ENCODE results near the gene SH3YL1.
"Not testable (repeated sequence)": the region's sequence is repeated elsewhere in the genome, so short reads cannot be mapped to it uniquely, and the experiment has no call there.

Gene SH3YL1

GRCh38 chr2:176917-177316 lies 86.9 kb downstream of the SH3YL1 start:
- H3K27ac ChIP-seq (ENCODE audit: low read depth, low read length): no peak overlapping the region

GRCh38 chr2:175880-176820 lies 87.7 kb downstream of the SH3YL1 start:
- Histone ChIP-seq H3K27me3 (ENCODE audit: insufficient read depth, low read length) (no peaks in the 10 kb centered on the region), H3K4me1 (ENCODE audit: control insufficient read depth, insufficient read depth, low read length, unreplicated experiment) (peaks cover 2% of the 10 kb centered on the region), H3K27ac (ENCODE audit: low read depth, low read length) (no peak overlapping the region), H3K36me3 (ENCODE audit: insufficient read depth, low read length) (no peaks in the 10 kb centered on the region), H3K79me2 (ENCODE audit: control insufficient read depth, insufficient read depth, low read length, unreplicated experiment) (no peaks in the 10 kb centered on the region), H3K4me3 (ENCODE audit: low read depth, low read length) (no peak overlapping the region), H2AFZ (ENCODE audit: low read length, unreplicated experiment) (no peak overlapping the region)

More at GRCh38 chr2:176917-177316, 86.9 kb downstream of the SH3YL1 start:
- Histone ChIP-seq H3K79me2 (ENCODE audit: control insufficient read depth, insufficient read depth, low read length, unreplicated experiment) (no peaks in the 10 kb centered on the region), H2AFZ (ENCODE audit: low read length, unreplicated experiment) (no peak overlapping the region), H3K4me3 (ENCODE audit: low read depth, low read length) (no peak overlapping the region), H3K27me3 (ENCODE audit: insufficient read depth, low read length) (no peaks in the 10 kb centered on the region), H3K4me1 (ENCODE audit: control insufficient read depth, insufficient read depth, low read length, unreplicated experiment) (peaks cover 2% of the 10 kb centered on the region), H3K36me3 (ENCODE audit: insufficient read depth, low read length) (no peaks in the 10 kb centered on the region)

- Histone ChIP-seq H3K36me3 (ENCODE audit: insufficient read depth, low read length) (no peaks in the 10 kb centered on the region), H3K4me3 (ENCODE audit: low read depth, low read length) (no peak overlapping the region), H2AFZ (ENCODE audit: low read length, unreplicated experiment) (no peak overlapping the region), H3K27ac (ENCODE audit: low read depth, low read length) (no peak overlapping the region), H3K79me2 (ENCODE audit: control insufficient read depth, insufficient read depth, low read length, unreplicated experiment) (no peaks in the 10 kb centered on the region), H3K27me3 (ENCODE audit: insufficient read depth, low read length) (no peaks in the 10 kb centered on the region), H3K4me1 (ENCODE audit: control insufficient read depth, insufficient read depth, low read length, unreplicated experiment) (peaks cover 2% of the 10 kb centered on the region)
These were observed 88.6 kb downstream of the SH3YL1 start for GRCh38 chr2:175161-175786.

- not testable (repeated sequence) for H3K27ac ChIP-seq (ENCODE audit: low read depth, low read length); H3K4me1 ChIP-seq (ENCODE audit: control insufficient read depth, insufficient read depth, low read length, unreplicated experiment); H3K79me2 ChIP-seq (ENCODE audit: control insufficient read depth, insufficient read depth, low read length, unreplicated experiment); H3K36me3 ChIP-seq (ENCODE audit: insufficient read depth, low read length); H3K4me3 ChIP-seq (ENCODE audit: low read depth, low read length); H3K27me3 ChIP-seq (ENCODE audit: insufficient read depth, low read length); H2AFZ ChIP-seq (ENCODE audit: low read length, unreplicated experiment)
These were observed 91.7 kb downstream of the SH3YL1 start for GRCh38 chr2:172120-172519.

GRCh38 chr2:169741-170140 lies 94.1 kb downstream of the SH3YL1 start:
- H3K79me2 ChIP-seq (ENCODE audit: control insufficient read depth, insufficient read depth, low read length, unreplicated experiment): no peaks in the 10 kb centered on the region

More at GRCh38 chr2:169741-170140, 94.1 kb downstream of the SH3YL1 start:
- Histone ChIP-seq H2AFZ (ENCODE audit: low read length, unreplicated experiment) (no peak overlapping the region), H3K4me3 (ENCODE audit: low read depth, low read length) (no peak overlapping the region), H3K27ac (ENCODE audit: low read depth, low read length) (no peak overlapping the region), H3K36me3 (ENCODE audit: insufficient read depth, low read length) (no peaks in the 10 kb centered on the region), H3K4me1 (ENCODE audit: control insufficient read depth, insufficient read depth, low read length, unreplicated experiment) (no peaks in the 10 kb centered on the region), H3K27me3 (ENCODE audit: insufficient read depth, low read length) (no peaks in the 10 kb centered on the region)
